NOMO-1 treated with DMSO at 0.1 percent for 48 hours (cell line): Measurements from ENCODE around the gene SPAG16.

Experiments used
- DNase-seq: peaks from one replicate; lab custom pipeline; 2025; ENCODE audit not compliant: unreplicated experiment; lab: John Stamatoyannopoulos, UW

SPAG16 gene

DNA sequence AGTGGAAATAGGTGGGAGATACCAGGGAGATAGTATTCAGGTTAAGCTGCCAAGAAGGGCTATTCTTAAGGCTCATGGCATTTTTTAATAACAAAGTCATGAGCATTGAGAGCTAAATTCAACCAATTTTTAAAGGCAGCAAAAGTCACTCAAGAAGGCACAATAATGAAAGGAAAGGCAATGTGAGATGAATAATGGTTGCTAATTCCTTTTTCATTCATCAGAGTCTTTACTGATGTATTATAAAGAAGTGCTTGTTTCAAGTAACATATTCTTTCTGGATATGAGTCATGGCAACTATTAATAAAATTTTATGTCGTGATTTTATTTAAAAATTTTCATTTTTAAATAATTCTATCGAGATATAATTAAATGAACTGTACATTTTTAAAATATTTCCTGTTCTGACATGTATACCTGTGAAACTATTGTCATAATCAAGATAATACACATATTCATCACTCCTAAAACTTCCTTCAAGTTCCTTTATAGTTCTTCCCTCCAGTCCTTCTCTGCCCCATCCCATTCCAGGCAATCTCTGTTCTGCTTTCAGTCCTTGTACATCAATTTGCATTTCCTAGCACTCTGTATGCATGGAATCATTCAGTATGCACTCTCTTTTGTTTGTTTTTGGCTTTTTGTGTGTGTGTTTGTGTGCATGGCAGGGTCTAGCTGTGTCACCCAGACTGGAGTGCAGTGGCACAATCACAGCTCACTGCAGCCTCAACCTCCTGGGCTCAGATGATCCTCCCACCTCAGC is 1167.4 kb downstream of the SPAG16 start:
- DNase-seq = no peak
